Testis (tissue), 3 donors: Measurements from ENCODE around the gene USP14. TPM values are rescaled to one million over a fixed set of nuclear protein-coding genes. Genes with fewer than 3 reads are reported as not detected.
A peak's percentile ranks its signal among the peaks of the same experiment; 100 is the strongest.

ENCODE experiments used
- DNase-seq: peaks from one replicate; pipeline ENCODE4 v3.0.0-alpha.2; 2019
- H3K27ac ChIP-seq, 2 donors: fragments of 200-600 bp; sonication (generic); one replicate each; pipeline ENCODE4 v1.5.1; 2019
- H3K27me3 ChIP-seq: fragments of 200-600 bp; sonication (generic); one replicate; pipeline ENCODE4 v1.5.1; 2019
- H3K36me3 ChIP-seq: fragments of 200-600 bp; sonication (generic); one replicate; pipeline ENCODE4 v1.5.1; 2017; ENCODE audit warnings: low read depth; ENCODE audit errors: missing control alignments
- H3K4me1 ChIP-seq: fragments of 200-600 bp; sonication (generic); one replicate; pipeline ENCODE4 v1.5.1; 2019
- H3K4me3 ChIP-seq, 2 donors: fragments of 200-600 bp; sonication (generic); one replicate each; pipeline ENCODE4 v1.5.1; 2017 to 2019
- H3K9me3 ChIP-seq: fragments of 200-600 bp; sonication (generic); one replicate; pipeline ENCODE4 v1.5.1; 2017
- POLR2A ChIP-seq: fragments of 450-650 bp; IDR thresholded peaks from one replicate; pipeline ENCODE4 v1.6.1; 2017; ENCODE audit warnings: antibody characterized with exemption, mild to moderate bottlenecking, moderate library complexity
- WGBS, 2 donors: methylation state at CpG; one replicate each; pipeline ENCODE4 v1.1.5; 2018; 5-methylcytosine and 5-hydroxymethylcytosine counted together
- intact Hi-C: fragments of 100-400 bp; cut with DNase I; formaldehyde crosslinking; loops from one replicate; pipeline ENCODE4 v1.15.1; 2023; ENCODE audit warnings: low total_unique reads
- polyA plus RNA-seq: library from polyadenylated mRNA; stranded (reverse); fragments of 350-450 nt; fragmentation: Illumina TruSeq; extraction: RNeasy Lipid Tissue Mini Kit (QIAGEN cat#74804); gene quantifications from one replicate; pipeline ENCODE4 v1.2.3, GENCODE V29; 2014; ENCODE audit warnings: low read depth, low replicate concordance; ENCODE audit not compliant: insufficient read depth
- total RNA-seq, 2 donors: library from RNA; depleted of rRNA; stranded (reverse); fragments of >200 nt; gene quantifications; one replicate each; pipeline ENCODE4 v1.2.3, GENCODE V29; 2016
- TF ChIP-seq, protein P1 (sequence below), 3 experiments: fragments of 450-650 bp in 2 of 3; fragments of 200-600 bp in 1 of 3; sonication (generic) in 1 of 3; IDR thresholded peaks; one replicate each; pipeline ENCODE4 v1.5.1; 2016 to 2019; ENCODE audit warnings: antibody characterized with exemption in 3 of 3, mild to moderate bottlenecking in 2 of 3, moderate library complexity in 1 of 3

USP14 gene
- total and polyA plus RNA-seq, 3 donors from 2014 or later: 33.4 to 42.8 (median 42.3) TPM

DNA sequence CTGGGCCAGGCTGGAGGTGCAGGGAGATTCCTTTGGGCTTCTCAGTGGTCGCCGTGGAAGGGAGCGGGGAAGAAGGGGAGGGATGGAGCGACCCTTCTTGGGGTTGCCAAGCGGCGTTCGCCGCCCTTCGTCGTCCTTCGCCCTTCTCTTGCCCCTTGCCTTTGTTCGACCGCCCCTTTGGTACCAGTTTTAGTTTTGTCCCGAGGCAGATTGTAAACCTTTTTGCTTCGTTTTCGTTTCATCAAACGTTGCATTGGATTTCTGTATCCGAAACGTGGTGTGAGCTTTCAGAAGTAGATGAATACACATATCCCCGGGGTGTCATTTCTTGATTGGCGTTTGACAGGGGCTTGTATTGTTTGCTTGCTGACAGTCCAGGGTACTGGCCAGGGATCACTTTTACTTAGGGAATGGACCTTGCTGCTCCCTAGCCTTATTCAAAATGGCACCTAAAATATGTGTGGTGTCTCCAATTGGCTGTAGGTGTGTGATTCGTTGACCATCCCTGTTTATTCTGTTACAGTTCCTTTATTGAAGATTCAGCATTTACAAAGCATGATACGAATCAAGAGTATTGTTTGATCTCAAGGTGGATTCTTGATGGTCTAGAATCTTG is 788 bp downstream of the USP14 start:
- no peaks in the 10 kb centered on the region for H3K9me3 ChIP-seq
- TF ChIP-seq POLR2A: no peak
- TF ChIP-seq, protein P1, sequence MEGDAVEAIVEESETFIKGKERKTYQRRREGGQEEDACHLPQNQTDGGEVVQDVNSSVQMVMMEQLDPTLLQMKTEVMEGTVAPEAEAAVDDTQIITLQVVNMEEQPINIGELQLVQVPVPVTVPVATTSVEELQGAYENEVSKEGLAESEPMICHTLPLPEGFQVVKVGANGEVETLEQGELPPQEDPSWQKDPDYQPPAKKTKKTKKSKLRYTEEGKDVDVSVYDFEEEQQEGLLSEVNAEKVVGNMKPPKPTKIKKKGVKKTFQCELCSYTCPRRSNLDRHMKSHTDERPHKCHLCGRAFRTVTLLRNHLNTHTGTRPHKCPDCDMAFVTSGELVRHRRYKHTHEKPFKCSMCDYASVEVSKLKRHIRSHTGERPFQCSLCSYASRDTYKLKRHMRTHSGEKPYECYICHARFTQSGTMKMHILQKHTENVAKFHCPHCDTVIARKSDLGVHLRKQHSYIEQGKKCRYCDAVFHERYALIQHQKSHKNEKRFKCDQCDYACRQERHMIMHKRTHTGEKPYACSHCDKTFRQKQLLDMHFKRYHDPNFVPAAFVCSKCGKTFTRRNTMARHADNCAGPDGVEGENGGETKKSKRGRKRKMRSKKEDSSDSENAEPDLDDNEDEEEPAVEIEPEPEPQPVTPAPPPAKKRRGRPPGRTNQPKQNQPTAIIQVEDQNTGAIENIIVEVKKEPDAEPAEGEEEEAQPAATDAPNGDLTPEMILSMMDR (IDR thresholded peaks at IDR 0.05): no peak
- H3K27ac ChIP-seq: peak overlapping the region; percentile 63 to 82
- intact Hi-C loops: no loop called here
- H3K4me3 ChIP-seq: peak overlapping the region; percentile 90 to 98
- DNase-seq: no peak
- no peaks in the 10 kb centered on the region for H3K36me3 ChIP-seq
- peaks cover 13% of the 10 kb centered on the region for H3K4me1 ChIP-seq
- no peaks in the 10 kb centered on the region for H3K27me3 ChIP-seq
- 2 to 5% methylated on average over 18 to 23 of the region's 23 CpGs for WGBS, 2 donors

DNA sequence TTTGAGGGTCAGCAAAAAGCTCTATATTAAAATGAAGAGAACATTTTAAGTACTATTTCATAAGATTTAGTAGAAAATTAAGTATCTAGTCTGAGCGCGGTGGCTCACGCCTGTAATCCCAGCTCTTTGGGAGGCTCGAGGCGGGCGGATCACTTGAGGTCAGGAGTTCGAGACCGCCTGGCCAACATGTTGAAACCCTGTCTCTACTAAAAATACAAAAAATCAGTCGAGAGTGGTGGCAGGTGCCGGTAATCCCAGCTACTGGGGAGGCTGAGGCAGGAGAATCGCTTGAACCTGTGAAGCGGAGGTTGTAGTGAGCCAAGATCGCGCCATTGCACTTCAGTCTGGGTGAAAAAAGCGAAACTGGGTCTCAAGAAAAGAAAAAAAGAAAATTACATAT is 1.6 kb downstream of the USP14 start:
- intact Hi-C loops: no loop called here
- WGBS, 2 donors: 73 to 81% methylated on average over 15 of the region's 15 CpGs
- no peaks in the 10 kb centered on the region for H3K36me3 ChIP-seq
- H3K27me3 ChIP-seq: no peaks in the 10 kb centered on the region
- H3K27ac ChIP-seq: no peak overlapping the region
- H3K9me3 ChIP-seq: no peaks in the 10 kb centered on the region
- H3K4me3 ChIP-seq: no peak overlapping the region
- no peak for DNase-seq
- peaks cover 13% of the 10 kb centered on the region for H3K4me1 ChIP-seq
- TF ChIP-seq POLR2A: no peak
- TF ChIP-seq, protein P1 (IDR thresholded peaks at IDR 0.05): no peak

DNA sequence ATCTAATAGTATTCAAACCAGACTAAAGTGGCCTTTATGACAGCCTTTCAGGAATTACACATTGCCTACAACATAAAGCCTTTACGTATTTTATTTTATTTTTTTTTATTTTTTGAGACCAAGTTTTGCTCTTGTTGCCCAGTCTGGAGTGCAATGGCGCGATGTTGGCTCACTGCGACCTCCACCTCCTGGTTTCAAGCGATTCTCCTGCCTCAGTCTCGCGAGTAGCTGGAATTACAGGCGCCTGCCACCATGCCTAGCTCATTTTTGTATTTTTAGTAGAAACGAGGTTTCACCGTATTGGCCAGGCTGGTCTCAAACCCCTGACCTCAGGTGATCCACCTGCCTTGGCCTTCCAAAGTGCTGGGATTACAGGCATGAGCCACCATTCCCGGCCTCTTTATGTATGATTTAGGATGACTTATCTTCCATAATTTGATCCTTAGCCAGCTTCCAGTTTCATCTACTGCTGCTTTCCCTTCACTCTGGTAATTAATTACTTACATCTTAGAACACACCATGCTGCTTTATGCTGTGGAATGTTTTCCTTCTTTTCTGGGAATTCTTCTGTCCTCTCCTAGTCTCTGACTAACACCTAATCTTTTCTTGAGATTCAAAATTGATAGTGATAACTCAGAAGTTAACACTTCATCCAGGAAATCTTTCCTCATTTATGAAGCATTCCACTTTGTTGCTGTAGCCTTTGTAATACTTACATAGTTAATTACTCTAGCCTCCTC is 2.6 kb downstream of the USP14 start:
- H3K27ac ChIP-seq: no peak overlapping the region
- TF ChIP-seq POLR2A: no peak
- TF ChIP-seq, protein P1 (IDR thresholded peaks at IDR 0.05): no peak
- no peak overlapping the region for H3K4me3 ChIP-seq
- intact Hi-C loops: no loop called here
- WGBS, 2 donors: 67 to 80% methylated on average over 11 of the region's 11 CpGs
- H3K36me3 ChIP-seq: no peaks in the 10 kb centered on the region
- DNase-seq: no peak
- no peaks in the 10 kb centered on the region for H3K27me3 ChIP-seq
- H3K4me1 ChIP-seq: peaks cover 13% of the 10 kb centered on the region
- no peaks in the 10 kb centered on the region for H3K9me3 ChIP-seq

DNA sequence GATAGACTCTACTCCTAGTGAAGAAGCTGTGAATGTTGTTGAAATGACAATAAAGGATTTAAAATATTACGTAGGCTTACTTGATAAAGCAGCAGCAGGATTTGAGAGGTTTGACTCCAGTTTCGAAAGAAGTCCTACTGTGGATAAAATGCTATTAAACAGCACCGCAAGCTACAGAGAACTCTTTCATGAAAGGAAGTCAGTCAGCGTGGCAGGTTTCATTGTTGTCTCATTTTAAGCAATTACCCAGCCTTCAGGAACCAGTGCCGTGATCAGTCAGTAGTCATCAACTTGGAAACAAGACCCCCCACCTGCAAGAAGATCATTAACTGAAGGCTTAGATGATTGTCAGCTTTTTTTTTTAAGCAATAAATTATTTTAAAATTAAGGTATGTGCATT is 14.0 kb downstream of the USP14 start:
- Histone ChIP-seq H3K4me3 (no peak overlapping the region), H3K27me3 (no peaks in the 10 kb centered on the region), H3K4me1 (no peaks in the 10 kb centered on the region), H3K9me3 (no peaks in the 10 kb centered on the region), H3K36me3 (no peaks in the 10 kb centered on the region), H3K27ac (no peak overlapping the region)
- no peak for TF ChIP-seq POLR2A
- TF ChIP-seq, protein P1 (IDR thresholded peaks at IDR 0.05): no peak
- intact Hi-C loops: no loop called here
- WGBS, 2 donors: 81 to 94% methylated on average over 5 of the region's 5 CpGs
- no peak for DNase-seq

DNA sequence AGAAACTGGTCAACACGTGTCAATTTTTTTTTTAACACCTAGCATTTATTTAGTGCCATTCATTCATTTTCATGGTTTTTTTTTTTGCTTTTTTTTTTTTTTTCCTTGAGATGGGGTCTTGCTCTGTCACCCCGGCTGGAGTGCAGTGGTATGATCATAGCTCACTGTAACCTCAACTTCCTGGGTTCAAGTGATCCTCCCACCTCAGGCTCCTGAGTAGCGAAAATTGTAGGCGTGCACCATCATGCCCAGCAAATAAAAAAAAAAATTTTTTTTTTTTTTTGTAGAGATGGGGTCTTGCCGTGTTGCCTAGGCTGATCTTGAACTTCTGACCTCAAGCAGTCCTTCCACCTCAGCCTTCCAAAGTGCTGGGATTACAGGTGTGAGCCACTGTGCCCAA is 21.1 kb downstream of the USP14 start:
- no peaks in the 10 kb centered on the region for H3K4me1 ChIP-seq

More for the DNA sequence above, 21.1 kb downstream of the USP14 start:
- intact Hi-C loops: no loop called here
- Histone ChIP-seq H3K27ac (no peak overlapping the region), H3K27me3 (no peaks in the 10 kb centered on the region), H3K36me3 (no peaks in the 10 kb centered on the region), H3K4me3 (no peak overlapping the region), H3K9me3 (no peaks in the 10 kb centered on the region)
- WGBS, 2 donors: 91 to 94% methylated on average over 5 of the region's 5 CpGs
- no peak for DNase-seq
- TF ChIP-seq, protein P1 (IDR thresholded peaks at IDR 0.05): no peak
- TF ChIP-seq POLR2A: no peak
